Cardiac muscle cell (in vitro differentiated cells and primary cell): Measurements from ENCODE around the gene WFDC12. TPM values are rescaled to one million over a fixed set of nuclear protein-coding genes. Genes with fewer than 3 reads are reported as not detected.
"Not testable (repeated sequence)": the region's sequence is repeated elsewhere in the genome, so short reads cannot be mapped to it uniquely, and the experiment has no call there.

Source experiments
- DNase-seq, 2 donors: peaks; one replicate each; pipeline versions ENCODE4 v3.0.0 to v3.0.0-alpha.2; 2010 to 2017; ENCODE audit warnings: low read depth in 1 of 2, low spot score in 1 of 2
- H3K27ac ChIP-seq: fragments of 200-600 bp; sonication (generic); 2 replicates; pipeline ENCODE4 v1.5.1; 2016
- H3K27me3 ChIP-seq: fragments of 200-600 bp; sonication (generic); 2 replicates; pipeline ENCODE4 v1.6.0; 2016; ENCODE audit warnings: control low read depth
- H3K36me3 ChIP-seq: fragments of 200-600 bp; sonication (generic); 2 replicates; pipeline ENCODE4 v1.5.1; 2016; ENCODE audit warnings: control low read depth
- H3K4me1 ChIP-seq: fragments of 200-600 bp; sonication (generic); 2 replicates; pipeline ENCODE4 v1.8.1; 2017; ENCODE audit warnings: low read depth, mild to moderate bottlenecking, mixed run types
- H3K4me3 ChIP-seq: fragments of 200-600 bp; sonication (generic); 2 replicates; pipeline ENCODE4 v1.5.1; 2016; ENCODE audit warnings: mild to moderate bottlenecking
- H3K9me3 ChIP-seq: fragments of 200-600 bp; sonication (generic); 2 replicates; pipeline ENCODE4 v1.5.1; 2017; ENCODE audit warnings: low read depth, mild to moderate bottlenecking, control low read depth
- CTCF ChIP-seq: IDR thresholded peaks from 2 replicates; pipeline ENCODE4 v1.5.1; 2012; ENCODE audit warnings: low read depth, mild to moderate bottlenecking, low read length
- polyA plus RNA-seq: library from polyadenylated mRNA; unstranded; fragments of >200 nt; fragmentation: Nextera tagmentation; extraction: Ambion mirVana; gene quantifications from 2 replicates; pipeline ENCODE4 v1.2.1, GENCODE V29; 2016
- total RNA-seq: library from RNA; depleted of rRNA; stranded (reverse); fragments of >200 nt; gene quantifications from 2 replicates; pipeline ENCODE4 v1.2.3, GENCODE V29; 2016

The WFDC12 gene
- total and polyA plus RNA-seq, 2 experiments from 2014 or later, result not detected

GRCh38 chr20:45149062-45149461, 24.8 kb upstream of the WFDC12 start:
- Histone ChIP-seq H3K27ac (no peak overlapping the region), H3K36me3 (no peaks in the 10 kb centered on the region), H3K4me1 (no peaks in the 10 kb centered on the region), H3K9me3 (no peaks in the 10 kb centered on the region), H3K27me3 (peaks cover 16% of the 10 kb centered on the region), H3K4me3 (no peak overlapping the region)
- no peak for DNase-seq
- no peak for TF ChIP-seq CTCF

- no peak overlapping the region for H3K27ac ChIP-seq
- peaks cover 3% of the 10 kb centered on the region for H3K27me3 ChIP-seq
- no peak overlapping the region for H3K4me3 ChIP-seq
- no peaks in the 10 kb centered on the region for H3K9me3 ChIP-seq
- H3K36me3 ChIP-seq, result no peaks in the 10 kb centered on the region
- H3K4me1 ChIP-seq, result no peaks in the 10 kb centered on the region
- TF ChIP-seq CTCF, result no peak
- DNase-seq, result no peak
Observed at GRCh38 chr20:45140836-45141235, 16.6 kb upstream of the WFDC12 start.

GRCh38 chr20:45139733-45140375, 15.6 kb upstream of the WFDC12 start:
- H3K27me3 ChIP-seq, DNase-seq, H3K4me3 ChIP-seq, H3K27ac ChIP-seq, H3K36me3 ChIP-seq, H3K9me3 ChIP-seq, H3K4me1 ChIP-seq: not testable (repeated sequence)

GRCh38 chr20:45138561-45139300, 14.5 kb upstream of the WFDC12 start:
- TF ChIP-seq CTCF, result peak; percentile 84
- no peaks in the 10 kb centered on the region for H3K9me3 ChIP-seq
- peak; percentile 38 to 42 for DNase-seq
- no peaks in the 10 kb centered on the region for H3K4me1 ChIP-seq
- H3K27me3 ChIP-seq, result peaks cover 7% of the 10 kb centered on the region
- H3K27ac ChIP-seq, result no peak overlapping the region
- H3K4me3 ChIP-seq, result no peak overlapping the region
- no peaks in the 10 kb centered on the region for H3K36me3 ChIP-seq

- Histone ChIP-seq H3K36me3 (no peaks in the 10 kb centered on the region), H3K4me1 (no peaks in the 10 kb centered on the region), H3K9me3 (no peaks in the 10 kb centered on the region), H3K4me3 (no peak overlapping the region), H3K27me3 (peaks cover 18% of the 10 kb centered on the region), H3K27ac (no peak overlapping the region)
- no peak for TF ChIP-seq CTCF
- DNase-seq, result no peak
Observed at GRCh38 chr20:45136911-45137310, 12.6 kb upstream of the WFDC12 start.

- no peaks in the 10 kb centered on the region for H3K9me3 ChIP-seq
- no peaks in the 10 kb centered on the region for H3K4me1 ChIP-seq
- no peaks in the 10 kb centered on the region for H3K36me3 ChIP-seq
- H3K27ac ChIP-seq, result no peak overlapping the region
- H3K4me3 ChIP-seq, result no peak overlapping the region
- no peak for TF ChIP-seq CTCF
- peaks cover 22% of the 10 kb centered on the region for H3K27me3 ChIP-seq
- no peak for DNase-seq
Observed at GRCh38 chr20:45128099-45128498, 3.8 kb upstream of the WFDC12 start.
